Skin epidermis (tissue), 12 donors: ENCODE measurements around the gene PAM16.
A peak's percentile ranks its signal among the peaks of the same experiment; 100 is the strongest.

Experiments
- H3K27ac ChIP-seq, 21 experiments: fragments of 200-600 bp; sonication (generic) in 11 of 21; one replicate each; pipeline ENCODE4 v1.5.0; 2020; ENCODE audit warnings: mild to moderate bottlenecking in 3 of 21, inconsistent platforms in 2 of 21, moderate library complexity in 2 of 21
- H3K4me3 ChIP-seq, 7 experiments: fragments of 200-600 bp; sonication (generic) in 2 of 7; one replicate each; pipeline ENCODE4 v1.5.0; 2020; ENCODE audit warnings: inconsistent platforms in 2 of 7, mild to moderate bottlenecking in 2 of 7, moderate library complexity in 1 of 7

Gene PAM16

GRCh38 chr16:4324492-4325252 is 26.4 kb downstream of the PAM16 start:
- Histone ChIP-seq H3K4me3 (no peak overlapping the region), H3K27ac (peak overlapping the region in 12 of 21 experiments; percentile 9 to 84 (median 48))

GRCh38 chr16:4323845-4324488 is 27.2 kb downstream of the PAM16 start:
- H3K4me3 ChIP-seq, result no peak overlapping the region
- peak overlapping the region in 14 of 21 experiments; percentile 9 to 84 (median 70) for H3K27ac ChIP-seq

- Histone ChIP-seq H3K4me3 (no peak overlapping the region), H3K27ac (peak overlapping the region in 14 of 21 experiments; percentile 9 to 84 (median 70))
These were observed 27.9 kb downstream of the PAM16 start for GRCh38 chr16:4323071-4323844.

- Histone ChIP-seq H3K4me3 (no peak overlapping the region), H3K27ac (peak overlapping the region in 6 of 21 experiments; percentile 20 to 84 (median 78))
These were observed 28.7 kb downstream of the PAM16 start for GRCh38 chr16:4322121-4323052.

- H3K4me3 ChIP-seq, result no peak overlapping the region
- peak overlapping the region in 11 of 21 experiments; percentile 5 to 87 (median 71) for H3K27ac ChIP-seq
These were observed 29.6 kb downstream of the PAM16 start for GRCh38 chr16:4321286-4322120.

GRCh38 chr16:4320571-4321137 is 30.5 kb downstream of the PAM16 start:
- H3K4me3 ChIP-seq, result no peak overlapping the region

GRCh38 chr16:4319454-4320421 is 31.4 kb downstream of the PAM16 start:
- peak overlapping the region in 15 of 21 experiments; percentile 9 to 87 (median 66) for H3K27ac ChIP-seq
- peak overlapping the region in 1 of 7 experiments; percentile 0 for H3K4me3 ChIP-seq

More at GRCh38 chr16:4320571-4321137, 30.5 kb downstream of the PAM16 start:
- peak overlapping the region in 14 of 21 experiments; percentile 9 to 87 (median 68) for H3K27ac ChIP-seq

- no peak overlapping the region for H3K4me3 ChIP-seq
- peak overlapping the region in 13 of 21 experiments; percentile 9 to 87 (median 71) for H3K27ac ChIP-seq
These were observed 32.2 kb downstream of the PAM16 start for GRCh38 chr16:4318967-4319366.

- H3K4me3 ChIP-seq, result no peak overlapping the region
- peak overlapping the region in 12 of 21 experiments; percentile 9 to 87 (median 74) for H3K27ac ChIP-seq
These were observed 32.6 kb downstream of the PAM16 start for GRCh38 chr16:4318451-4318910.

GRCh38 chr16:4317532-4318450 is 33.3 kb downstream of the PAM16 start:
- peak overlapping the region in 6 of 7 experiments; percentile 4 to 63 (median 54) for H3K4me3 ChIP-seq

GRCh38 chr16:4316864-4317531 is 34.1 kb downstream of the PAM16 start:
- peak overlapping the region in 19 of 21 experiments; percentile 2 to 87 (median 71) for H3K27ac ChIP-seq

More at GRCh38 chr16:4317532-4318450, 33.3 kb downstream of the PAM16 start:
- H3K27ac ChIP-seq, result peak overlapping the region in 12 of 21 experiments; percentile 9 to 87 (median 74)

GRCh38 chr16:4316108-4316863 is 34.8 kb downstream of the PAM16 start:
- Histone ChIP-seq H3K4me3 (peak overlapping the region; percentile 41 to 63 (median 60)), H3K27ac (peak overlapping the region in 20 of 21 experiments; percentile 2 to 87 (median 62))

More at GRCh38 chr16:4316864-4317531, 34.1 kb downstream of the PAM16 start:
- peak overlapping the region; percentile 24 to 63 (median 60) for H3K4me3 ChIP-seq

GRCh38 chr16:4315186-4316107 is 35.7 kb downstream of the PAM16 start, which contains the start of gene GLIS2:
GLIS2 (plus strand) TSS chr16:4316067; CDS start chr16:4332281, 16,214 bp downstream.
- H3K4me3 ChIP-seq, result peak within 1 kb of the TSS; percentile 41 to 63 (median 60)
- peak within 1 kb of the TSS in 20 of 21 experiments; percentile 13 to 87 (median 76) for H3K27ac ChIP-seq
